ENCODE measurements around the gene ZNG1B.
"Not testable (repeated sequence)": the region's sequence is repeated elsewhere in the genome, so short reads cannot be mapped to it uniquely, and the experiment has no call there.

GRCh38 chr2:113510913-113511312 lies 73.4 kb downstream of the ZNG1B start:
- not testable (repeated sequence) for TF ChIP-seq CTCF (IDR thresholded peaks at IDR 0.05; ENCODE audit: insufficient read depth, low read length, poor library complexity, severe bottlenecking); EZH2phosphoT487 (conservative IDR thresholded peaks at IDR 0.05; ENCODE audit: low read length)

Measured in SU-DHL-6 (cell line).